Hepatocyte (in vitro differentiated cells): Measurements from ENCODE around the gene BHMT2.

Source experiments
- CTCF ChIP-seq: fragments of 200-600 bp; sonication (generic); IDR thresholded peaks from 2 replicates; pipeline ENCODE4 v1.5.1; 2016; ENCODE audit warnings: antibody characterized with exemption, mild to moderate bottlenecking; ENCODE audit not compliant: poor library complexity
- EZH2 ChIP-seq: fragments of 200-600 bp; sonication (generic); IDR thresholded peaks from 2 replicates; pipeline ENCODE4 v1.6.1; 2016; ENCODE audit warnings: antibody characterized with exemption, mild to moderate bottlenecking, borderline replicate concordance
- EZH2phosphoT487 ChIP-seq: fragments of 200-600 bp; sonication (generic); IDR thresholded peaks from one replicate; pipeline ENCODE4 v1.6.1; 2018; ENCODE audit warnings: antibody characterized with exemption, mild to moderate bottlenecking, low read depth, moderate library complexity; ENCODE audit not compliant: unreplicated experiment, severe bottlenecking

DNA sequence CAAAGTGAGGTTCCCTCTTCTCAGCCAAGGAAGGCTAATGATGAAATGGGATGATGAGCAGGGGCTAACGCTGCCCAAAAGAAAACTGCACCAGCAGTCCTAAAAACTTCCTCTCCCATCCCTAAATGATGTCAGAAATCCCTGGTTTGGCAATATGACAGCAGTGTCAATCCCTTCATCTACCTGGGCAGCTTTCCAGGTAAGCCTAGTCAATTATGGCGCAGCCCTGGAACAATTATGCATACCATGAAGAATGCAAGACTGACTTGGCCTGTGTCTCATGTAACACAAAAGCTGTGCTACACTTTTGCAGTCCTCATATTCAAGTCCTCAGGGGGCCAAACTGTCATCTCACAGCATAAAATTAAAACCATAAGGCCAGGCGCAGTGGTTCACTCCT is 7.1 kb upstream of the BHMT2 start:
- no peak for TF ChIP-seq CTCF
- no peak for TF ChIP-seq EZH2phosphoT487
- TF ChIP-seq EZH2 = no peak
